Stimulated activated CD4-positive, alpha-beta T cell treated with anti-CD3 and anti-CD28 coated beads, TNF-alpha, amount 100 ng/mL, for 4 hours (primary cell): ENCODE data around the gene ECHDC3.

Experiments used
- DNase-seq, 3 experiments: peaks; one replicate each; pipeline ENCODE4 v3.0.0-alpha.2; 2020; ENCODE audit warnings: low read depth in 3 of 3

ECHDC3 gene

DNA sequence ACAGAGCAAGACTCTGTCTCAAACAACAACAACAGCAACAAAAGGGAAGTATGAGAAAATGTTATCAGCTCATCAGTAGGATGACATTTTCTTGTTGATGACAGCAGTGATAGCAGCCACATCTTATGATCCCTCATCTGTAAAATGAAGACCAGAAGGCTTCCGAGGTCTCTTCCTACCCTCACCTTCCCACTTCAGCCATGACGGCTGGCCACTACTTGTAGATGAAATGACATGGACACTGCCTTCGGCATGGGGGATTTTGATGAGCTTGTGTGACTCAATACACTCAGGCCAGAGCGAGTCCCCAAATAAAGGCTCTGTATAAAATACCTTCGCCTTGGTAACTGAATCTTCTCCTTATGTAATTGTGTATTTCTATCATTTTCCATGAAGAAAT is 6.7 kb downstream of the ECHDC3 start:
- no peak for DNase-seq

DNA sequence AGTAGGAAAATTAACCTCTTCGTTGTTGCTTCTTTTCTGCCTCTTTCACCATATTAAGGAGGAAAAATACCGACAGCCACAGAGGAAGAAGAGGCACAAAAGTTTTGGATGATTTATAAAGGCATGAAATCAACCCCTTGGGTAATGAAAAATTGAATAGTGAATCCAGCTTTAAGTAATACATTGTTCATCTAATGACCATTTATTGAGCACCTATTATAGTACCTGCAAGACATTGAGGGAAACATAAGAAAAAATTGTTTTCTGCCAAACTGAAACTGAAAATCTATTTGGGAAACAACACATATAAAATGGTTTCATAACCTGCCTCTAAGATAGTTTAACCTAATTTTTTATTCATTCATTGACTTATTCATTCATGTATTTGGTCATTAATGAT is 8.2 kb downstream of the ECHDC3 start:
- DNase-seq = no peak

DNA sequence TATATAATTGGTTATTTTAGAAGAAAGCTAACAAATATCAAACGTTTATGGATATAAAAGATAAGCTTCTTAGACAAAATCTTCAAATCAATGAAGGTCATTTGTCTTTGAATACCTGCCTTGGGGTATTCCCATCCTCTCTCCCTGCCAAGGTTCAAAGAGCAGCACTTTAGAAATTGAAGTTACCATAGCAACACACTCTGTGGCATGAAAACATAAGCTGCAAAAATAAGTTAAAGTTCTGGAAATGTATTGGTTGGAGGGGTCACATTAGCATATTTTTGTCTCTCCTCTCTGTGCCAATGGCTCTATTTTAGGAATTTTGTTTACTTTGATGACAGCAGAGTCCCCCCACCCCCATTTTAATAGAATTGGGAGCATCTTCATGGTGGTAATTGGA is 12.0 kb downstream of the ECHDC3 start:
- no peak for DNase-seq

DNA sequence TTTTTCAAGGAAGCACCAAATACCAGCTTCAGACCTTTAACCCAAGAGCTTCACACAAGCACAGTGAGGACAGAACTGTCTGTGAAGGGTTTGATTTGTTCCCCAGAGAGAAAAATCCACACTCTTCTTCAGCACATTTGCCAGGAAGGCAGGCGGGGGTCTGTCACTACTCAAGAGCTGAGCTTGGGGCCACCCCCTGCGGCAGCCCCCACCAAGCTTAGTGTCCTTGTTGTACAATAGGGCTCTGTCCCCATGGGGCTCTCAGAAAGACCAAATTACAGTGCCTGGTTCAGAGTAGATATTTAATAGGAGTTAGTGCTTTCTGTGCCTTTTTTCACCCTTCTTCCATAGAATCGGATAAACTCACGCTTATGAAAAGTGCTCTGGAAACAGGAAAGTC is 12.4 kb downstream of the ECHDC3 start:
- no peak for DNase-seq

DNA sequence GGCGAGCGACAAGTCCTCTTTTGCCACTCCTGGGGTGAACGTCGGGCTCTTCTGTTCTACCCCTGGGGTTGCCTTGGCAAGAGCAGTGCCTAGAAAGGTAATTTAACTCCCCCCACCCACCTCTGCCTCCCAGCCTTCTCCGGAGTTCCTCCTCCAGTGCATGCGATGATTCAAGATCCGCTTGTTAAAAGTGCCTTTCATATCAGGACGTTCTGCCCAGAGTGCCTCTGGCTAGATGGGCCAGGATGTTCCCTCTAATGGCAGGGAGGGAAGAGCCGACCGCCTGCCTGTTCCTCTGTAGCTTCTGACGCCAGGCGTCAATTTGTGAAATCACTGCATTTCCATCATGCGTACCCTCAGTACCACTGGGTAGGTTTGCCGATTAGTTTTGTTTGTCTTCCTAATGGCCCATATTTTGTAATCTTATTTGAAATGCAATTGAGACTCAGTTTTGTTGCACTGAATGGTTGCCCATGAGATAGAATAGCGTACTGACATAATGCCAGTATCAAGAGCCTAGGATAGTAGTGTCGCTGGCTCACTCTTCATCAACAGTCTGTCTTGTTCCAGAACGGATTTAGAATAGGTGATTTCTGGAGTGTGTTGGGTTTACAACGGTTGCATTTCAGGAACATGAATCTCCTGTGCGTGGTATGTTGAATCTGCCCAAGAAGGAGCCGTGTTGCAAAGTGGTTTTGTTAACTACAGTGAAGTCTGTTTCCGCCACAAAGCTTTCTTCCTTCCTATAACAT is 13.5 kb downstream of the ECHDC3 start:
- DNase-seq = no peak

DNA sequence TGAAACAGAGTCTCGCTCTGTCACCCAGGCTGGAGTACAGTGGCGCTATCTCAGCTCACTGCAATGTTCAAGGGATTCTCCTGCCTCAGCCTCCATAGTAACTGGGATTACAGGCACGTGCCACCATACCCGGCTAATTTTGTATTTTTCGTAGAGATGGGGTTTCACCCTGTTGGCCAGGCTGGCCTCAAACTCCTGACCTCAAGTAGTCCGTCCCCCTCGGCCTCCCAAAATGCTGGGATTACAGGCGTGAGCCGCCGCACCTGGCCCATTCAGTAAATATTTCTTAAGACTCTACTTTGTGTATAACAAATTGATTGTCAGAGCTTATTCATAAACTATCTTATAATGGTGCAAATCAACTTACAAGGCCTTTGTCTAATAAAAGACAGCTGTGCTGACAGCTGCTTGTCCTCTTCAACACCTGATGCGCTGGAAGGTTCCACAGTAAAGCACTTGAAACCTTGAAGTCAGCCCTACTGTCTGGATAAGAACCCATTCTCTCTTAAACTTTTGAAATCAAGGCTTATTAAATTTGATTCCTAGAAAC is 14.7 kb downstream of the ECHDC3 start:
- no peak for DNase-seq

DNA sequence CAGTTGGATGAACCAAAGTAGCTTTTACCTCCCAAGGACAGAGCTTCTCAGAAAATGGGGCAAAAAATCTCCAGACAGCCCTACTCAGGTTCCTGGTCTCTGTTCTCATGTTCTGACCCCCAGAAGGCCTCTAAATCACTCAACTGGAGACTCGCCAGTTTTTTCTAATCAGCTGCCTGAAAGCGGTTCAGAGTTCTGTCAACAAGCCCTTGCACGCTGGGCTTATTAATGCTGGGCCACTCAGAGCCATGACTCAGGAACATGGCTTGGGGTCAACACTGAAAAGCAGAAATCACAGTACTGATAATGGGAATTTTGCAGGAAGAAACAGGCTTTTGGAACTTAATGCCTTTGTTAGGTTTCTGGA is 15.3 kb downstream of the ECHDC3 start:
- no peak for DNase-seq

DNA sequence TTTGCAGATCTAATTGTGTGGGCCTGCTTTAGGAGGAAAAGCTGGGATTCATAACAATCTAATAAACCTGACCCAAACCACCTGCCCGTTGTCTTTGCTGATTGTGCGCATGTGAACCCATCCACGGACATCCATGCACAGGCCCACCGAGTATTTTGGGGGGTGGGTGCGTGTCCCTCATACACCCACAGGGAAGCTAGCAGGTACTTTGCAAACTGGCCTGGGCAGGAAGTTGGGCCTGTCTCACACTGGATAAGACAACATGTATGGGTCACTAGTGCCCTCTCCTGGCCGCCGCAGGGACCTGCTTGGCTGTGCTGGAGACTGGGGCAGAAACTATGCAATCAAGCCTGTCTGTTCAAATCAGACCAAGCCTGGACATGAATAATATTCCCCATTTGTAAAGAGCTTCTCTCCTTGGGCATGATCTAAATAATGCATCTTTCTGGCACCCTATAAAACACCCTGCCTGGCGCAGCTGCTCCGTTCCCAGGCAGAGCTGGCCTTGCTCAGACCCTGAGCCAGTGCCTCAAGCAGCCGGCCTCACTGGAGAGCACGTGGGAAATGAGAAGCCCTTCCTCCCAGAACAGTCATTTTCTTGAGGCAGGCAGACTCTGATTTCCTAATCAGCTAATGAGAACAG is 15.8 kb downstream of the ECHDC3 start:
- peak; percentile 65 to 74 (median 69) for DNase-seq

DNA sequence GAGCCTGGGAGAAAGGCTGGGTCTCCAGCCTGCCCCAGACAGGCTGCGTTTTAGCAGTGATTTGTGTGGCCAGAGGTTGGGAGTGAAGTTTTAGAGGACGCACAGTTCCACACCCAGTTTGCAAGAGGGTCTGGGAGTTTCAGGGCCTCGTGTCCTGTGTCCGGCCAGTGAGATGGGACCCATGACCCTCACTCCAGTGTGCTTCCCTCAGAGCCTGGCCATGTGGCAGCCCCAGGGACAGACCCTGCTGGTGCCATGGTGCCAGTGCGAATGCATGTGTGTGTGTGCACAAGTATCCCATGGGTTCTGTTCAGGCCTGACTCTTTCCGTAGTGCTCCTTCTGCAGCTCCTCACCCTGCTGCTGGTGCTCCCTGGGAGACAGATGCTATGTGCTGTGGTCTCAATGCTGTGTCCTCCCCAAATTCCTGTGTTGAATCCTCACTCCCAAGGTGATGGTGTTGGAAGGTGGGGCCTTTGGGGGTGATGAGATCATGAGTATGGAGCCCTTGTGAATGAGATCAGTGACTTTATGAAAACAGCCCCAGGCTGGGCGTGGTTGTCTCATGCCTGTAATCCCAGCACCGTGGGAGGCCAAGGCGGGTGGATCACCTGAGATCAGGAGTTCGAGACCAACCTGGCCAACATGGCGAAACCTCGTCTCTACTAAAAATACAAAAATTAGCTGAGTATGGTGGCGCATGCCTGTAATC is 16.5 kb downstream of the ECHDC3 start:
- DNase-seq = no peak

DNA sequence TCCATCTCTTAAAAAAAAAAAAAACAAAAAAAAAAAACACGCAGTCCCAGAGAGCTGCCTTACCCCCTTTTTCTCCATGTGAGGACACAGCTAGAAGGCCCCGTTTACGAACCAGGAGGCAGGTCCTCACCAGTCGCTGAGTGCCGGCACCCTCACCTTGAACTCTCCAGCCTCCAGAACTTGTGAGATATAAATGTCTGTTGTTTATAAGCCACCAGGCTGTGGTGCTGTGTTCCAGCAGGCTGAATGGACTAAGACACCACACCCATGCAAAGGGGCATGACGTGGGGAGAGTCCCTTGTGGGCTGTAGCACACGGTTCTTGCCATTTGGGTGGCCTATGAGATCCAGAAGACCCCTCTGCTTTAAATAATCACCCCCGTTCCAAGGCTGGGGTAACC is 17.2 kb downstream of the ECHDC3 start:
- DNase-seq = no peak

DNA sequence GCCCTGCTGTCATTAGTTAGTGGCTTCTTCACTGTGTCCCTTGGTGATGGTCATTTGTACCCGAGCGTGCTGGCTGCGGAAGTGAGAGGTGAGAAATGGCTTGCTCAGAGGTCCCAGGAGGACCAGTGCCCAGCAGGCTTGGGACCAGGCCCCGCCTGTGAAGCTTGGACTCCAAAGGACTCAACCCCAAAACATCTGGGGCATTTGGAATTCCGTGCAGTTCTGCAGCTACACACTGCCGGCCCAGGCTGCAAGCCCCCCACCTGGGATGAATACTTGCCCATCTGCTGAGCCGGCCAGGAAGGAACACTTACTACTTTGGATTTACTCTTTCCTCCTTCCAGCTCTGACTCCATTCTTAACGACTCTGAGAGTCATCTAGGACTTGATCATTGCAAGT is 18.0 kb downstream of the ECHDC3 start:
- DNase-seq = no peak

DNA sequence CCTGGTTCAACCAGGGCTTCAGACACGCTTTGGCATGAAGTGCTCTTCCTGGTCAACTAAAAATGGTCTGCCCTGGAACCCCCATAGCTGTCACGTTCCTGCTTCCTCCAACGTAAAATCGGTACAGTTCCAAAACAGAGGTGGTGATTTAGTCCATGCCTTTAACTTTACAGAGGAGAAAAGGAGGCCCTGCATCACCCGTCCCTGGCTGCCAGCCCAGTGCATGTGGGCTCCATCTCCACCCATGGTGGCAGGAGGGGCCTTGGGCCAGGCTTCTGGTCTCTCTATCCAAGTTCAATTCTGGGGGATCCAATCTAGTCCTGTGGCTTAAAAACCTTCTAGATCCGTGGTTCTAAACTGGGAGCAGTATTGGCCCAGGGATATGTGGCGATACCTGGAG is 18.7 kb downstream of the ECHDC3 start:
- no peak for DNase-seq

DNA sequence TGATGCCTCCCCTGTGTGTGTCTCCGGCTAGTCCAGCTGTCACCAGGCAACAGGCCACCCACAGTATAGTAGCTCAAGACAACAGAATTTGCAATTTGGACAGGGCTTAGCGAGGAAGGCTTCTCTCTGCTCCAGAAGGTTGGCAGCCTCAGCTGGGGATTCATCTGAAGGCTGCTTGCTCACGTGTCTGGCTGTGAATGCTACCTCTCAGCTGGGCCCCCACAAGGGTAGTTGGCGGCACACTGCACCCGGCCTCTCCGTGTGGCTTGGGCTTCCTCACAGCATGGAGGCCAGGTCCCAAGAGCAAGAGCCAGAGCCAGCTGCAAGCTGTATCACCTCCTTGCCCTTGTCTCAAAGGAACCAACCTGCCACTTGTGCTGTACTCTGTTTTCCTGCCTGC is 19.2 kb downstream of the ECHDC3 start:
- no peak for DNase-seq

DNA sequence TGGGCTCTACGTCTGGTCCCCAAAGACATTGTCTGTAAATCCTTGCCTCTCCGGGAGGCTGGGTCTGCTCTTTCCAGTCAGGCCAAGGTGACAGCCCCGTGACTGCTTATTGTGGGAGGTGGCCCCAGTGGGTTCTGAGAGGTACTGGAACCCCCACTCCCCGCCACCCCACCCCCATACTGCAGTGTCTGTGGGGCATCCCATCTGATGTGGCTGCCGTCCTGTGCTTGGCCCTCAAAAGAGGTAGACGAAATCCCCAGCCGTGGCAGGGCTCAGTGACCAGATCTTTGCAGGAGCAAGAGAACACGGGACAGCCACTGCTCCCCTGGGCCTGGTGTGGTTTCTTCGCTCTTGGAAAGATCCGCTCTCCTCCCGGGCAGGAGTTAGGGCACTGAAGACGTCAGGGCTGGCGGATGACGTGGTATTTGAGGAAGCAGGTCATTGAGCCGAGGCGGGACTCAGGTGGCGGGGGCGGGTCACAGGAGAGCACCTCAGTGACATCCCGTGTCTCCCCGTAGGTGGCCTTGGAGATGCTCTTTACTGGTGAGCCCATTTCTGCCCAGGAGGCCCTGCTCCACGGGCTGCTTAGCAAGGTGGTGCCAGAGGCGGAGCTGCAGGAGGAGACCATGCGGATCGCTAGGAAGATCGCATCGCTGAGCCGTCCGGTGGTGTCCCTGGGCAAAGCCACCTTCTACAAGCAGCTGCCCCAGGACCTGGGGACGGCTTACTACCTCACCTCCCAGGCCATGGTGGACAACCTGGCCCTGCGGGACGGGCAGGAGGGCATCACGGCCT is 20.7 kb downstream of the ECHDC3 start:
- DNase-seq = no peak

DNA sequence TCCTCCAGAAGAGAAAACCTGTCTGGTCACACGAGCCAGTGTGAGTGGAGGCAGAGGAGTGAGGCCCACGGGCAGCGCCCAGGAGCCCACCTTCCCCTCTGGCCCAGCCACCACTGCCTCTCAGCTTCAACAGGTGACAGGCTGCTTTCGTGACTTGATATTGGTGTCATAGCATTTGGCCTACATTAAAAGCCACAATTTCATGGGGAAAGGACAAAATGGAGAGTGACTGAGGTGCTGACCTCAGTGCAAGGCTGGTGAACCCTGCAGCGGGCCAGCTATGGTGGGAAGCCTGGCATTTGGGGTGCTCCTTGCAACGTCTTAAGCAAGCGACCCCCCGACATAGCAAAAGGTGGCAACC is 21.3 kb downstream of the ECHDC3 start:
- no peak for DNase-seq

DNA sequence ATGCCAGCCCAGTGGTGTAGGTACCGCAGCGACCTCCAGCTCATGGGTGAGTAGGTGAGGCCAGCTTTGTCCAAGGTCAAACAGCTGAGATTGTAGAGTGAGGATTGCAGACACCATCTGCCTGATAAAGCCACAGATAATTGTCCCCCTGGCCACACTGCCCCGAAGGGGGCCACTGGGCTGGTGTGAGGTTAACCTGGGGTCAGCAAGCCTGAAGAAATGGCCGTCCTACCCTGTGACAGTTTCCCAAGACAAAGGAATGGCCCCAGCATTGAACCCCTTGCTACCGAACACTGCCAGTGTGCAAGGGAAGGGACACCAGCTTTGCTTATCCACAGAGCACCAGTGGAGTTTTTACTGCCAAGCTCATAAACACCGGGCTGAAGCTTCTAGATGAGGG is 23.0 kb downstream of the ECHDC3 start:
- DNase-seq = no peak

DNA sequence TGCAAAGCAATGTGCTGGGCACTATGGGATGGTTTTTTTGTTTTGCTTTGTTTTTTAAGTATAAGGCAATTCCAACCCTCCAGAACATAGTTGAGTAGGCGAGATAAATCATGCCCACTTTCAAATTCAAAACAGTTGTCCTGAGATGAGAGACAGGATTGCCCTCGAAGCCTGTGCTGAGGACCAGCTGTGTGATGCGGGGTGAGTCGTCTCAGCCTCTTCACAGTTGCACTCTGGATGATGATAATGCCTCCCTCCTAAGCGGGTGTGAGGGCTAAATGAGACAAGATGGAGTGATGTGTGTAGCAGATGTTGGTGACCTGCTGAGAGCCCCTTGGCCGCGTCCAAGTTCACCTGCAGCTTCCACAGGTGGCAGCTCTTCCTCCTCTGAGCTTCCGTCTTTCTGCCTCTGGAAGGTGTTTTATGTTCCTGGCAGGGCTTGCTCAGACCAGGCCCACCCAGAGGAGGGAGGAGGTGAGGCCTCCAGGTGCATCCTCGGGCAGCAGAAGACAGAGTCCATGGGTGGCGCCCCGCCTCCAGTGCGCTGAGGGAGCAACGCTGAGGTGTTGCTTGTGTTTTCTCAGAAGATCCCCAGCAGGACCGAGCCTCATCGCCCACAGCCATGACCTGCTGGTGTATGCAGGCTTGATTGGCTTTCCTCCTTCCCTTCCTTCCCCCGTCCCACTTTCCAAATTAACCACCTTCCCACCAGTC is 30.6 kb downstream of the ECHDC3 start:
- no peak for DNase-seq

DNA sequence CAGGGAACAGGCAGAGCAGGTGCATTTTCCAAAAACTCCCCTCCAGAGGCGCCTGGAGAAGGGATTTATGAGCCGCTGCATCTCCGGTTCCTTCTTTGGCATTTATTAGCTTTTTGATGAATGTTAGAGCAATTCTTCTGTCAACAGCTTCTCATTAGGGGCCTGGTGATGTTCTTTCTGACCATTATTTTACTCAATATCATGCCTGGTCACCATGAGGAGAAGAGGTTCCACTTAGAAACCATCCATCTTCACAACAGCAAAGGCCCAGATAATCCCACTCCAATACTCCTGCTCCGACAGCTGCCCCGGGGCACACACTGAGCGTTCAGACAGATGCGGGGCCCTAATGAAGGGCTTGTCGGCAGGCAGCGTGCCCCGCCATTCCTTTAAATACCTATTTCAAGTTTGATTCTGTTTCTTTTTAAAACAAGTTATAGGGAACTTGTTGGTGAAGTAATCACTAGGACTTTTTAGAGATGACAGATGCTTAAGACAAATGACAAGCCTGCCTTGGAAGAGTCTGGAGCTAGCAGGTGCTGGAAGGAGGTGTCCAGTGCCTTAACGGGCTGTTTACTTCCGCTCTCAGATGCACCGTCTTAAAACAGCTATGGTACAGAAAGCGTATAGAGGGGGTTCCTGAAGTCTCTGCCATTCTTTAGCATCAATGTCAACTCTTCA is 31.7 kb downstream of the ECHDC3 start:
- DNase-seq = no peak

DNA sequence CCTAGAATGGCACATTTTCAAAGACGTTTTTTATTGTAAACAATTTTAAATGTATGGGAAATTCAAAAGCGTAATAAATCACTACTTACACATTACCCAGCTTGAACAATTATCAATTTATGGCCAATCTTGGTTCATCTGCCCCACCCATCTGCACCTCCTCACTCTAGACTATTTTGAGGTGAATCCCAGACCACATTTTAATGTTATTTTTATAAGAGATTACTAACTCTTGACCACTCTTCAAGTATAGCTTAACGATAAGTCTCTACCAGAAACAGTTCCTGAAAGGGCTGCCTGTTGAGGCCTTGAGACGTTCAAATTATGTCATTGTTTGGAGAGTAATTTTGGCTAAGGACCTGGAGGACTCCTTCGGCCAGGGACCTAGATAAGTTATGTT is 33.2 kb downstream of the ECHDC3 start:
- no peak for DNase-seq

DNA sequence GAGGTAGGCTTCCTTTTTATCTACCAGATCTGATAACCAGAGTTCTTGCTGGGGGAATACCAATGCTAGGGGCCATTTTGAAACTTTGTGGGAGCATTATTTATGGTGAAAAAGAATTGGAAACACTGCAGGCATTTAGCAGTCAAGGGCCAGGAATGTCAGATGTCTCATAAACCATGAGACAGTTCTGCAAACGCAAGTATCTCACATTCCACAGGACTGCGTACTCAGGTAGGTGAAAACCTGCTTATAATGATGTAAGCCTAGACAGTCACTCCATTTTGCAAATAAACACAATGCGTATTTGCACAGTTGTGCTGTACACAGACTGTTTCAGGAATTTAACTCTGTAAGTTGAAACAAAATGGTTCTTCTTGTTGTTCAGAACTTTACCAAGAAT is 33.9 kb downstream of the ECHDC3 start:
- DNase-seq = no peak

DNA sequence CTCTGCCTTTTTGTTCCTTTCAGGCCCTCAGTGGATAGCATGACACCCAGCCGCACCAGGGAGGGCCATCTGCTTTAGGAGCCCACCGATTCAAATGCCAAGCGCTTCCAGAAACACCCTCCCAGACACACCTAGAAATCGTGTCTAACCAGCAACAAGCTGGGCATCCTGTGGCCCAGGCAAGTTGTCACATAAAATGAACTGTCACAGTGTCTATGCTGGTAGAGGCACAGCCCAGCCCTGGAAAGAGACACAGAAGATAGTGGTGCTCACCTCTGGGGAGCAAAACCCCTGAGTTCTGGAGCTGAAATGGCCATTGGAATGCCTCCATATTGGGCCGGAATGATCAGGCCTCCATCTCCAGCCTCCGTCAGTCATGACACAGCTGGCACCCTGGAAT is 38.9 kb downstream of the ECHDC3 start:
- no peak for DNase-seq
